ENCODE data around the gene EGLN2.

DNA sequence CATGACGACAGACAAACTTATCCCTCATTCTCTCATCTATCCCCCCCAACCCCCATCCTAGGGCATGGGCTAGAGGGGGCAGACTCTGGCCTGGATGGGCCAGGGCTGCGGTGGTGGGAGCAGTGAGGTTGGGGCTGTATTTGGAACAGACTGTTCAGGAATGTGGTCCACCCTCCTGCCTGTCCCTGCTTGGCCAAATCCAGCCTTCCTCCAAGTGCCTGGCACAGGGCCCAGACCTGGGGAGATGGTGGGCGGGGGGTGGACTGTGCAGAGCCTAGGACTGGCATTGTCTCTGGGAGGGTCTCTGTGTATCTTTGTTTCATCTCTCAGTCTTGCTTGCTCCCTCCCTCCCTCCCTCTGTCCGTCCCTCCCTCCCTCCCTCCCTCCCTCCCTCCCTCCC, 14.2 kb downstream of the EGLN2 start:
- TF ChIP-seq, protein P1, sequence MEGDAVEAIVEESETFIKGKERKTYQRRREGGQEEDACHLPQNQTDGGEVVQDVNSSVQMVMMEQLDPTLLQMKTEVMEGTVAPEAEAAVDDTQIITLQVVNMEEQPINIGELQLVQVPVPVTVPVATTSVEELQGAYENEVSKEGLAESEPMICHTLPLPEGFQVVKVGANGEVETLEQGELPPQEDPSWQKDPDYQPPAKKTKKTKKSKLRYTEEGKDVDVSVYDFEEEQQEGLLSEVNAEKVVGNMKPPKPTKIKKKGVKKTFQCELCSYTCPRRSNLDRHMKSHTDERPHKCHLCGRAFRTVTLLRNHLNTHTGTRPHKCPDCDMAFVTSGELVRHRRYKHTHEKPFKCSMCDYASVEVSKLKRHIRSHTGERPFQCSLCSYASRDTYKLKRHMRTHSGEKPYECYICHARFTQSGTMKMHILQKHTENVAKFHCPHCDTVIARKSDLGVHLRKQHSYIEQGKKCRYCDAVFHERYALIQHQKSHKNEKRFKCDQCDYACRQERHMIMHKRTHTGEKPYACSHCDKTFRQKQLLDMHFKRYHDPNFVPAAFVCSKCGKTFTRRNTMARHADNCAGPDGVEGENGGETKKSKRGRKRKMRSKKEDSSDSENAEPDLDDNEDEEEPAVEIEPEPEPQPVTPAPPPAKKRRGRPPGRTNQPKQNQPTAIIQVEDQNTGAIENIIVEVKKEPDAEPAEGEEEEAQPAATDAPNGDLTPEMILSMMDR (IDR thresholded peaks at IDR 0.05; ENCODE audit: extremely low read depth in 1 of 2, insufficient read depth in 1 of 2, low read depth in 1 of 2, low read length in 2 of 2) = no peak
- TF ChIP-seq POLR2A (IDR thresholded peaks at IDR 0.05; ENCODE audit: low read depth, low read length) = no peak
- TF ChIP-seq MYC (IDR thresholded peaks at IDR 0.05; ENCODE audit: low read depth, low read length) = no peak
- no peak for TF ChIP-seq GATA2 (IDR thresholded peaks at IDR 0.05; ENCODE audit: insufficient read depth, insufficient read length, low read depth, low read length)

All from endothelial cell of umbilical vein (primary cell).